T-helper 2 cell treated with Interferon-gamma antibody and Interleukin-4, amounts not matched to agents 100 ng/mL and 5 ng/mL, for 36 hours (primary cell): ENCODE results near the gene WDR31. TPM values are rescaled to one million over a fixed set of nuclear protein-coding genes. Genes with fewer than 3 reads are reported as not detected.
"Not testable (repeated sequence)": the region's sequence is repeated elsewhere in the genome, so short reads cannot be mapped to it uniquely, and the experiment has no call there.

Experiments
- intact Hi-C: fragments of 100-400 bp; cut with micrococcal nuclease; formaldehyde crosslinking; loops from one replicate; pipeline ENCODE4 v1.15.1; 2023
- total RNA-seq: library from RNA; stranded (reverse); gene quantifications from 2 replicates; pipeline ENCODE4 v1.2.3, GENCODE V29; 2022

Gene WDR31
- total RNA-seq, 1 donor from 2014 or later, result 0.93 TPM

DNA sequence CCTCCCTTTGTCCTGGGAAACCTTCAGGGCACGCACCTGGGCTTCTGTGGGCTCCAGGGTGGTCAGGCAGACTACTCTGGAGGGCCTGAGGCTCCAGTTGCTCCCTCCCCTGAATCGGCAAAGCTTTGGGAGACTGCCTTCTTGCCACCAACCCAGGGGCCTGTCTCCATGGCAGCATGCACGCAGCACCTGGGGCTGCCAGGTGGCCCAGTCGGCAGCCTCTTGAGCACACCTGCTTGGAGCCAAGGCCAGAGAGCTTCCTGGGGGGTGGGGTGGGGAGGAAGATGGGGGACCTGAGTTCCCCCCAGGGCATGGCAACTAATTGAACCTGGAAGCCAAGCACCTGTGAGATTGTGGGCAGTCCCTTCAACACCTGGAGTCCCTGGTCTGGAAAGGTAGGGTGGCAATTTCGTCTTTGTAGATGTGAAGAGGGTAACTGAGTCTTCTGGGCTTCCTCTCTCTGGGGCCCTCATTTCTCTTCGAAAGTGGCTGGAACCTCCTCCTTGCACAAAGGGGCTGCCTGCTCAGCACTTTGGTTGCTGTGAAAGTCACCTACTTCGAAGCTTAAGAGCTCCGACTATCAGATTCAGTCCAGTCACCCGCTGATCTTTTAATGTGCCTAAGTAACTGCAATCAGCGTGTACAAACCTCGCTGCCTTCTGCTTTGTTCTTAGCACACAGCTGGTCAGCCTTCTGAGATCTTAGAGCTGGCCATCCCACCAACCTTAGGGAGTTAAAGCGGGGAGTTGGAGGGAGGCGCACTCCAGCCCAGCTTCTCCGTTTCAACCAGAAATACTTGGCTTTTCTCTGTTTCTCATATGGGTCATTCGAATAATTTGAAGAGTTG, 40.9 kb downstream of the WDR31 start:
- intact Hi-C loops, result no loop called here

- intact Hi-C loops, result no loop called here
Measured at GRCh38 chr9:113298311-113298710, 41.8 kb downstream of the WDR31 start.

DNA sequence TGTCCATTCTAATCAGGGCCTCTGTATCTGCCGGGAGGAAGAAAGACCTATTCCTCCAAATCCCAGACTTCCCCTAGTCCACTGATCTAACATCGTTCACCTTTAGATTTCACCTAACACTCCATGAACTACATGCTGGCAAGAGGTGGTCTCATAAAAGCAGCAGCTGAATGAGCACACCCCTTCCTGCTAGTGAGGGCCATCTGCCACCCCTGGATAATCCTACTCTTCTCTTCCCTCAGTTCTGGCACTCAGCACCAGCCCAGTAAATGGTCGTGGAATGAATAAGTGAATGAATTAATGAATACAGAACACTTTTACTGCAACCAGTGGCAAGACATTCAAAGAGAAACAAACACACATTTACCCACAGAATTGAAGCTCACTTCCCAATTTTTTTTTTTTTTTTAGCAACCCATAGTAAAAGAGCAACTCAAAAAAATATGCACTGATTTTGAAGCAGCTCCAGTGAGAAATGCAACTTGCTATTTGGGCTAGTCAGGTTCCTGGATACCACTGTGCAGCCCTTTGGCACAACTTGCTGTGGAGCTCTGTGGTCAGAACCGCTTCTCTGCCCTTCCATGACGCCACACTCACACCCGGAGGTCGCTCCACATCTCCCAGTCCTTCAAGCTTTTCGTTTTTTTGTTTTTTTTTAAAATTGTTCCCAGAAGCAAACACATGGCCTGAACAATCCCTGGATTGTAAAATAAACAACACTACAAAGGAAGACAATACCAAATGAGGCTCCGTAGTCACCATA, 43.1 kb downstream of the WDR31 start:
- intact Hi-C loops, result no loop called here

GRCh38 chr9:113296247-113296646, 43.8 kb downstream of the WDR31 start:
- intact Hi-C loops, result not testable (repeated sequence)

GRCh38 chr9:113293285-113293878, 46.7 kb downstream of the WDR31 start:
- intact Hi-C loops, result no loop called here

DNA sequence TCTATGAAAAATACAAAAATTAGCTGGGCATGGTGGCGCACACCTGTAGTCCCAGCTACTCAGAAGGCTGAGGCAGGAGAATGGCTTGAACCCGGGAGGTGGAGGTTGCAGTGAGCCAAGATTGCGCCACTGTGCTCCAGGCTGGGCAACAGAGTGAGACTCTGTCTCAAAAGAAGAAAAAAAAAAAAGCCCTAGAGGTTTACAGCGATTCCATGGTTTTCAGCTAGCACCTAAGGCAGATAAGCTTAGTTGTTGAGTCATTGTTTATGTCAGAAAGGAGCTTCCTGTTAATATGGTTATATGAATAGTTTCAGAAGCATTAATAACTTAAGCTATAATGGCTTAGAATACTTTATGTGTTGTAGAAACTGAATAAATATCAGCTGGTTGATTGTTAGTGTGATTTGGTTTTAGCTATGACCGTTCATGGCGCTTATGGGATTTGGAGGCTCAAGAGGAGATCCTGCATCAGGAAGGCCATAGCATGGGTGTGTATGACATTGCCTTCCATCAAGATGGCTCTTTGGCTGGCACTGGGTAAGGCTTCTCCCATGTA, 49.9 kb downstream of the WDR31 start:
- intact Hi-C loops, result no loop called here

- intact Hi-C loops, result no loop called here
Measured at GRCh38 chr9:113289091-113289490, 51.0 kb downstream of the WDR31 start.

DNA sequence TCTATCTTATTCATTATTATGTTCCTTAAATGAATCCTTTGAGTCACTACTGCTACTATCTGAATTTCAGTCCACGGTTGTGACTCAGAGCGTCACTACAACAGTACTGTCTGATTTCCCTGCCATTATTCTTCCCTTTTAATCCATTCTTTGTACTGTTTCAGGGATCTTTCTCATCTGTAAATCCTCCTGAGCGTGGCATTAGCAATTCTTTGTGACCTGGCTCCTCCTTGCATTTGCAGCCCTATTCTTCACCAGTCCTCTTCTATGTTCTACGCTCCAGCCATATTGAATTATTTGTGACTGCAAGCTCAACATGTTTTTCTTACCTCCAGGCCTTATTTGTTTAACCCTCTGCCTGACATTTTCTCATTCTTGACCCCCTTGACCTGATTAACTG, 58.7 kb downstream of the WDR31 start:
- intact Hi-C loops, result no loop called here

DNA sequence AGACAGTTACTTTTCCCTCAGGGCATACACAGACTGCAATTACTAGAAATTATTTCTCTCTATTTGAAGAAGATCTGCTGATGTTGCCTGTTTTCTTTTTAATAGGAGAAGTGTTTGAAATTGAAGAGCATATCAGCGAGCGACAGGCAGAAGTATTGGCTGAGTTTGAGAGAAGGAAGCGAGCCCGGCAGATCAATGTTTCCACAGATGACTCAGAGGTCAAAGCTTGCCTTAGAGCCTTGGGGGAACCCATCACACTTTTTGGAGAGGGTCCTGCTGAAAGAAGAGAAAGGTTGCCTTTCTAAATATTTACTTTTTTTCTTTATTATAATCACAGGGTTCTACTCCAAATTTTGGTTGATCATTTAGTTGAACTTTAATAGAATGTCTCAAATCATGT, 61.2 kb downstream of the WDR31 start:
- intact Hi-C loops, result loop anchor here (5.0 kb wide), 1 partner anchor 1797 kb away; the partner anchor contains the start of gene ECPAS

DNA sequence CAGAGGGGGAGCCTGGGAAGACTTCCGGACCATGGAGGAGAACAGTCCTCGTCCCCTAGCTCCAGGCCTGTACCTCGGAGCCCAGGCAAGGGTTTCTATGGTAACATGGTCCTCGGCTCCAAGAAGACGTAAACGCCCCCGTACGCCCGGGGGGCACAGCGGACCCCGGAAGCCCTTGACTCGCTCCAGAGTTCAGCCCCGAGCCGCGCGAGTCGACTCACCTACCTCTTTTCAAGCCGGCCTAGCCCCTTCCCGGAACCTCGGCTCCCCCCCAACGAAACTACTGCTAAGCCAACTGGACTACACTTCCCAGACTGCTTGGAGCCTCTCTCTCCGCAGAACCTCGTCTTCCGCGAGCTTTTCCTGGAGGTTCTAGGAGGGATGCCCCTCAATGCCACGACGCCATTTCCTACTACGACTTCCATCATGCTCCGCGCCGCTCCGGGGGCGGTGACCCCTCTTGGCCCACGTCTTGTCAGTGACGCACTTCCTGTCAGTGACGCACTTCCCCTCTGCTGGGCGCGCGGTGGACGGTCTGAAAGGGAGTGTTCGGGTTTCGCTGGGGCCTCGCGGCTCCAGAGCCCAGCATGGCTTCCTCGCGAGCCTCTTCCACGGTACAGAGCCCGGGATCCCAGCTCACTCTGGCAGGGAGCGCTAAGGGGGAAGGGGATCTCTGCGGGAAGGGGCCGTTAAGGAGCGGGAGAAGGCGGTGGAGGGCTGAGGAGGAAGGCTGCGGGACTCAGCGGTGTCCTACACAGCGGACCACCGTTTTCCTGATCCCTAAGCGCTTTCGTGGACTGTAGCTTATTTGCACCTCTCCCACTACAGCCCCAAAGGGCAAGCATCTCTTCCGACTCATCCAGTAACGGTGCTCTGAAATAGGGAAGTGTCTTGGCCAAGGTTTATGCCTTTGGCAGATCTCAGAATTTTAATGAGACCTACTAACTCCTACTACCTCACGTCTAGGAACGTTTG, 64.6 kb downstream of the WDR31 start, which contains the start of the genes CDC26 and PRPF4:
Gene CDC26 (minus strand): TSS at position 416 of the 975 bp plus-strand sequence. CDS start 3,065 bp downstream, outside the sequence.
Gene PRPF4 (plus strand): TSS at position 502 of the 975 bp plus-strand sequence. CDS start 86 bp downstream, at position 588.
- intact Hi-C loops, result loop anchor here (1.0 to 5.0 kb wide), 11 partner anchors 54 to 1793 kb away; partner anchors contain the start of genes ALAD, C9orf43, ECPAS and FKBP15

GRCh38 chr9:113274474-113275156, 65.5 kb downstream of the WDR31 start:
- intact Hi-C loops, result loop anchor here (1.0 to 5.0 kb wide), 12 partner anchors 53 to 1792 kb away; partner anchors contain the start of genes ALAD, C9orf43, ECPAS and FKBP15

DNA sequence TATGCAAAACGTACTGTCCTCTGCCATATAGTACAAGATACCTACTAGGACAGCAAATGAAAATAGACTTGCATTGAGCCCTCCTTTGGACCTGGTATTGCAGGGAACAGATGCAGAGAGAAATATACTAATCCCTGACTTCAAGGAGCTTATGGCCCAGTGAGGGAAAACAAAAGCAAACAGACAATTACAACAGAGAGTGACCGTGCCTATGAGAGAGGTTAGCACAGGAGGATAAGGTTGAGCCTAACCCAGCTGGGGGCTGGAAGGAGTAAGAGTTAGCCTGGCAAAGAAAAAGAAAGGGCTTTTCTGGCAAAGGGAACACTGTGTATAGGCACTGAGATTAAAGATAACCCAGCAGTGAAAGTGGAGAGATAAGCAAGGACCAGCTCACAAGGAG, 70.2 kb downstream of the WDR31 start:
- intact Hi-C loops, result loop anchor here (5.0 kb wide), 1 partner anchor 607 kb away; the partner anchor contains the start of gene ZNF618

DNA sequence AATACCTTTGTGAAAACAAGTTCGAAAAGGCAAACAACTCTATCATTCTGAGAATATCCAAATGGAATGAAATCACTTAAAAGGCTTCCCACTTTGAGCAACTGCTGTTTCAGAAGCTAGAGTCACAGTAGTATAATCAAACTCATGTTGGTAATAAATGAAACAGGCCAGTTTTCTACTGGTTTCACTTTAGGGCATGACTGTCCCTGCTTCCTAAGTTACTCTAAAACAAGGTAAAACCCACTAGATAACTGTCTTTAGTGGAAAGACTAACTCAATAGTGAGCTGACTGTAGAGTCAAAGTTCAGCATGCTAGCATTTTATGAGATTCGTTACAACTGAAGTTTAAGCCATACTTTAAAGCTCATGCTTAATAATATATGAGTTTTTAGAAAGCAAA, 70.7 kb downstream of the WDR31 start:
- intact Hi-C loops, result no loop called here

GRCh38 chr9:113267911-113268566, 72.0 kb downstream of the WDR31 start:
- intact Hi-C loops, result no loop called here

- intact Hi-C loops, result no loop called here
Measured at GRCh38 chr9:113266174-113266573, 73.9 kb downstream of the WDR31 start.
